ENCODE results near the gene ELOB.

ELOB gene

GRCh38 chr16:2785101-2785991, 8.3 kb upstream of the ELOB start:
- no peak for DNase-seq
- in situ Hi-C loops (cut with MboI; ENCODE audit: low pct_unique_long_range_greater_than_20kb, low sequenced_read_pairs), result no loop called here

GRCh38 chr16:2784358-2785100, 7.4 kb upstream of the ELOB start:
- in situ Hi-C loops (cut with MboI; ENCODE audit: low pct_unique_long_range_greater_than_20kb, low sequenced_read_pairs), result no loop called here
- no peak for DNase-seq

DNA sequence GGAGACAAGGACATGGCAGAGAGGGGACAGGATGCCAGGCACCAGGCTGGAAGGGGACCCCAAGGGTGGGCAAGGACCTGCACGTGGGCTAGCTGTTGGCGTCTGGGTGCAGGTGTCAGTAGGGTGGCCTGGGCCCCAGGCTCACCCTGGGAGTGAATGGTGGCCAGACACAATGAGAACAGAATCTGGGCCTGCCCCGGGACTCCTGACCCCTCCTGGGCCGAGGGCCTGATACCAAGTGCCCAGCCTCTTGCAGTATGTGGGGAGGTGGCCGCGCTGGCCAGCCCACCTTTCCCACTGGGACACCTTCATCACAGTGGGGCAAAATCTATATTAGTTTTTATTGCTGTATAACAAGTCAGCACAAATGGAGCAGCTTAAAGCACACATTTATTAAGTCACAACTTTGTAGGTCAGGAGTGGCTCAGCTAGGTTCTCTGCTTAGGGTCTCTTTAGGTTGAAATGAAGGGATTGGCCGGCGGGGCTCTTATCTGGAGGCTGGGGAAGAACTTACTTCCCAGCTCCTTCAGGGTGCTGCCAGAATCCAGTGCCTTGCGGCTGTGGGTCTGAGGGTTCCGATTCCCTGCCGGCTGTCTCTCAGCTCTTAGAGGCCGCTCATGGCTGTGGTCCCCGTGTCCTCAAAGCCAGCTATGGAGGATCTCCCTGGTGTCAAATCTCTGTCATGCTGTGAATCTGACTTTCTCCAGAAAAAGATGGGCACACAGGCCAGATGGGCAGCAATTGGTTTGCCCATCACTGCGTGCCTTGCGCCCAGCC, 6.7 kb upstream of the ELOB start:
- DNase-seq, result no peak

GRCh38 chr16:2782583-2783351, 5.7 kb upstream of the ELOB start:
- DNase-seq, result no peak
- in situ Hi-C loops (cut with MboI; ENCODE audit: low pct_unique_long_range_greater_than_20kb, low sequenced_read_pairs), result no loop called here

More for the DNA sequence above, 6.7 kb upstream of the ELOB start:
- in situ Hi-C loops (cut with MboI; ENCODE audit: low pct_unique_long_range_greater_than_20kb, low sequenced_read_pairs), result no loop called here

DNA sequence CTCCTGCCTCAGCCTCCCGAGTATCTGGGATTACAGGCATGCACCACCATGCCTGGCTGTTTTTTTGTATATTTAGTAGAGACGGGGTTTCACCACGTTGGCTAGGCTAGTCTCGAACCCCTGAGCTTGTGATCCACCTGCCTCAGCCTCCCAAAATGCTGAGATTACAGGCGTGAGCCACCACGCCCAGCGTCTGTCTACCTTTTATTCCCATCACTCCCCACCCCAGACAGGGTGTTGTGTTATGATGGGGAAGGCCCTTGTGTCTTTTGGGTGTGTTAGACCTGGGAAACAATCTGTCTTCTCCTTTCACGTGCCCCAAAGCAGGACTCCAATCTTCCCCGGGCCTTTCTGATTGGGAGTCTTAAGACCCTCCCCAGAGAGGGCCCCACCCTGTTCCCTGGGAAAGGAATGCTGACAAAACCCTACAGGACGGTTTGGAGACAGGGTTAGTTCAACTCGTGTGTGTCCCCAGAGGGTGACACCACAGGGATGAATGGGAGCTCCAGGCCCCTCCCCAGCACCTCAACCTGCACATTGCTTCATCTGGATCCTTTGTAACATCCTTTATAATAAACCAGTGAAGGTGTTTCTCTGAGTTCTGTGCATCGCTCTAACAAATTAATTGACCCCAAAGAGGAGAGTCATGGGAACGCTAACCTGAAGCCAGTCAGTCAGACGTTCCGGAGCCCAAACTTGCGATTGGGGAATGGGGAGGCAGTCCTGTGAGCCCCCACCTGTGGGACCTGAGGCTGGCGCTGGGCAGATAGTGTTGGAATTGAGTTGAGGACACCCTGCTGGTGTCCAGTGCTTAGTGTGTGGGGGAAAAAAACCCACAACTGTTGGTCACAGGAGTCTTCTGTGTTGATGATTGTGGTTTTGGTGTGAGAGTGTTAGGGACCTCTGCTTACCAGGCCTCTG, 3.2 kb upstream of the ELOB start:
- DNase-seq, result no peak
- in situ Hi-C loops (cut with MboI; ENCODE audit: low pct_unique_long_range_greater_than_20kb, low sequenced_read_pairs), result no loop called here

DNA sequence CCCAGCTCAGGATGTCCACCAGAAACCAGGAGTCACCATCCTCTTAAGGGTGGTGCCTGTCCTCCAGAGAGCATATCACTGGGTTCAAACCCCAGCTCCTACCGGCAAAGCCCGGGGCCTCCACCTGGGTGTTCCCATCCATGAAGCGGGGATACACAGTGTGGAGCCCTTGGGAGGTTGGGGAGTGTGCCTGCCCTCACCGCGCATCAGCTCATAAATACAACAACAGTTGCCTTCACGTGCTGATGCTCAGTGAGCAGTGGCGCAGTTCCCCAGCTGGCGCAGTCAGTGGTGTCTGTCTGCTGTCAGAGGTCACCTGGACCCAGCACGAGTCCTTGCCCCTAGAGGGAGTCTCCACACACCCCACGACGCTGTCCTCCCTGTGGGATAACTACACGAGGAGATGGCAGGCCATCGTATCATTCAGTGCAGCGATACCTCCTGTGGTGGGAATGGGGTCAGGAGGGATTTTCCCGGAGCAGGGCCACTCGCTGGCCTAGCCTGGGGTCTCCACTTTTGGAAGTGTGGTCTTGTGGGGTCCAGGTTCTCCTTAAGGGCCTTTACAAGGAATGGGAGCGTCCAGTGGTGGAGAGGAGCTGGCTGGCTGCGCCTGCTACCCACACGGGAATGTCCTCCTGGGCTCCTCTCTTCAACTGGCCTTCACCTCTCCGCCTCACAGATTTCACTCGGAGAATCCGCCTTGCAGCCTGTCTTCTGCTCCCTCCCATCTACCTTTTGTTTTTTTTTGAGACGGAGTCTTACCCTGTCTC, 2.3 kb upstream of the ELOB start:
- DNase-seq, result no peak
- in situ Hi-C loops (cut with MboI; ENCODE audit: low pct_unique_long_range_greater_than_20kb, low sequenced_read_pairs), result no loop called here

DNA sequence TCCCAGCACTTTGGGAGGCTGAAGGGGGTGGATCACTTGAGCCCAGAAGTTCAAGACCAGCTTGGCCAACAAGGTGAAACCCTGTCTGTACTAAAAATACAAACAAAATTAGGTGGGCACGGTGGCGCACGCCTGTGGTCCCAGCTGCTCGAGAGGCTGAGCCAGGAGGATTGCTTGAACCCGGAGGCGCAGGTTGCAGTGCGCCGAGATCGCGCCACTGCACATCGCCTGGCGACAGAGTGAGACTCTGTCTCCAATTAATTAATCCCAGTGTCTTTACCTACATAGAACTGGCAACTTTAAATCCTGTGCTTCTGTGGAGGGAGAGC, 1.5 kb upstream of the ELOB start:
- in situ Hi-C loops (cut with MboI; ENCODE audit: low pct_unique_long_range_greater_than_20kb, low sequenced_read_pairs), result no loop called here
- DNase-seq, result no peak

DNA sequence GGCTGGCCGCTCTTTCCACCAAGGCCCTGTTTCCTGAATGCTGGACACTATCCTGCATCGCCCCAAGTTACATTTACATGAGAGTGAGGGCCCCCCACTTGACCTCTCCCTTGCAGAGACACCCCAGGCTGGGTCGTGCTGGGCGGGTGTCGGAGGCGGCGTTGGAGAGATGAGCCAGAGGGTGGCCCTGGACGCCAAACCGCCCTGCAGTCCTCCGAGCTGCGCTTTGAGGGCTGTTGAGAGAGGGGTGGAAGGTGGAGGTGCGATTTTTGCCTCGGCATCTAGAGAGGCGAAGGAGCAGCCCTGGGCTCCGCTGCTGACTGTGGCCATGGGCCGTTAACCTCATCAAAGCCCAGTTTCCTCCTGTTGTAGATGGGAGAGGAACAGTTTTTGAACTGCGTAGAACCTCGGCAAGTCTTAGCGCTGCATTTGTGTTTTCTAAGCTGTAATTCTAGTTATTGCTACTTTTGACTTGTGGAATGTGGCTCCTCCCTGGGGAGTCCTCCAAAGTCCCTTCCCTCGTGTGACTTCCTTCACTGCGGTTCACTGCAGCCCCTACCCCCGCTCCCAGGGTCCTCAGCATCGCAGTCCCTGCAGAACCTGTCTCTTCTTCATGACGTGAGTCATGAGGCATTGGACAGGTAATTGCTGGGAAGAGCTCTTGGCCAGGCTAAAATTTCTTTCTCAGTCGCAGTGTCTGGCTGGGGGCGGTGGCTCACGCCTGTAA, 986 bp upstream of the ELOB start:
- in situ Hi-C loops (cut with MboI; ENCODE audit: low pct_unique_long_range_greater_than_20kb, low sequenced_read_pairs), result no loop called here
- DNase-seq, result no peak

DNA sequence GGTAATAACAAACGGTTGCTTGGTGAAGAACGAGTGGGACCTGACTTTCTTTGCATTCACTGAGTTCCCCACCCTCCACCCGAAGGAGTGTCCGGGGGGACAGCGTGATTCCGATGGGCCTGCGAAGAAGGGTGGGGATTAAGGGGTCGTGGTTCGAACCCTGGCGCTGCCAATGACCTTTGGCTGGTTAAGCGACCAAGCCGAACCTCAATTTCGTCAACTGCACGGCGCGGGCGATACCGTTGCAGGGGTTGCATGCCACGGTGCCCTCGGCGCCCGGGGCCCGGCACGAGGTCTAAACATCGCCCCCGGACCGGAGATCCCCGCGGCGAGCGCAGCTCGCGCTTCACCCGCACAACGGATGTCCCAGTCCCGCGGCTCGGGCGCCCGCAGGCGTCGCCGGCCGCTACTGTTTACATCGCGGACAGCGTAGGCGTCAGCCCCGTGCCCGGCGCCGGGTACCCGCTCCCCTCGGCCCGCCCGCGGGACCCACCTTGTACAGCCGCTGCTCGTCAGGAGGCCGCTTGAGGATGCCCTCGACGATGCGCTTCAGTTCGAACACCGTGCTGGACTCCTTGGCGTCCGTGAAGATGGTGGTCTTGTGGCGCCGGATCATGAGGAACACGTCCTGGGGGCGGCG, 460 bp downstream of the ELOB start:
- in situ Hi-C loops (cut with MboI; ENCODE audit: low pct_unique_long_range_greater_than_20kb, low sequenced_read_pairs), result no loop called here
- no peak for DNase-seq

GRCh38 chr16:2775765-2776499, 1.1 kb downstream of the ELOB start:
- no peak for DNase-seq
- in situ Hi-C loops (cut with MboI; ENCODE audit: low pct_unique_long_range_greater_than_20kb, low sequenced_read_pairs), result no loop called here

- in situ Hi-C loops (cut with MboI; ENCODE audit: low pct_unique_long_range_greater_than_20kb, low sequenced_read_pairs), result no loop called here
- DNase-seq, result no peak
These were observed 1.9 kb downstream of the ELOB start for GRCh38 chr16:2775131-2775716.

DNA sequence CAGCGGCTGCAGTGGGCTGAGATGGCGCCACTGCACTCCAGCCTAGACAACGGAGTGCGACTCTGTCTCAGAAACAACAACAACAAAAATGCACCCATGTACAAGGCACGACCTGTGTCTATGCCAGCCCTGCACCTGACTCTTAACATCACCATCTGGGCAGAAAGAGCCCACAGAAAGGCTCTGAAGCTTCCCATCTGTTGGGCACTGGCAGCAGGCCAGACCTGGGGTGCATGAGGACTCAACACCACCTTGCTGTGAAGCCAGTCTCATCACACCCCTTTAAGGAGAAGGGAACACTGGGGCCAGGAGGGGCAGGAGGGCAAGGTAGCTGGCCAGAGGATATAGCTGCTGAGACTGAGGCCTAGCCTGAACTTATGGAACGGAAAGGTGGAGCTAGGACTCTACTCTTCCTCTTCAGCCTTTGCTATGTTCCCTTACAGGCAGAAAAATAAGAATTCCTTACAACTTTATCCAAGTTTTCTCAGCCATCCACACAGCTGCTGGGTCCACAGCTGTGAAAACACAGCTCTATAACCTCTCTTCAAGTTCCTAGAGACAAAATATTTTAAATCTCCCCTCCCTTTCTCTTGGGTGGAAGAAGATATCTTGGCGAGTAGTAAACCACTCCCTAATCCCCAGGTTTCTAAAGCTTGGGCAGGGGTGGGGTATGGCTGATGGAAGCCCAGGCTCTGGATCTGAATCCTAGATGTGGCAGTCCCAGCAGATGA, 2.8 kb downstream of the ELOB start:
- DNase-seq, result no peak
- in situ Hi-C loops (cut with MboI; ENCODE audit: low pct_unique_long_range_greater_than_20kb, low sequenced_read_pairs), result no loop called here

DNA sequence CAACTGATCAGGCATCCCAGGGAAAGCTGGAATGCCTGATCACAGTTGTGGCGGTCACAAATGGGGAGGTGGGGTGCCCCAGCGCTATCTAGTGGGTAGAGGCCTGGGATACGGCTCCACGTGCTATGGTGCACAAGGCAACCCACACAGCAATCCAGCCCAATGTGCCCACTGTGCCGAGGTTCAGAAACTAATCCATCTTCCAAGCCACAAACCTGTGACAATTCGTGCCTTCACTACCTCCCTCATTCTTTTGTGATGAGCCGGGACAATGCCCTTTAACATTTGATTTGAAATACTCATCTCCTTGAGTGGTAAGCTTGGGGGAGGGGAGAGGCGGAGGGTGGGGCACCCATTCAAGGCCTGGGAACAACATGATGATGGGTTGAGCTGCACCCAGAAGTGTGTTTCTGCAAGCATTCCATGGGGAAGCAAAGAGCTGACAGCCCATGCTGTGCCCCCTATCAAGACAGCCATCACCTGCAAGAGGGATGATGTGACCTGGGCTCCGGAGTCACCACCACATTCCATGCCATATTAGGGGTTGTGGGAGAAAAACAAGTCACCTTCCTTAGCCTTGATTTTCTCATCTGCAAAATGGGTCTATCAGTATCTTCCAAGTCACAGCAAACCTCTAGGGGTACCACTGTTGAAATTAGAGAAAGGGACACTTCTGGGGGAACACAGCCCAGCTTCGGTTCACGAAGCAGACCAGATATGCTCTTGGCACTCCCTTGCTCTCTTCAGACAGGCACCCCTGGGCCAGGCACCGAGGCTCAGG, 3.7 kb downstream of the ELOB start:
- in situ Hi-C loops (cut with MboI; ENCODE audit: low pct_unique_long_range_greater_than_20kb, low sequenced_read_pairs), result no loop called here
- DNase-seq, result no peak

All from KBM-7 (cell line).